Measurements from ENCODE around the gene UBE2J2.

The UBE2J2 gene

DNA sequence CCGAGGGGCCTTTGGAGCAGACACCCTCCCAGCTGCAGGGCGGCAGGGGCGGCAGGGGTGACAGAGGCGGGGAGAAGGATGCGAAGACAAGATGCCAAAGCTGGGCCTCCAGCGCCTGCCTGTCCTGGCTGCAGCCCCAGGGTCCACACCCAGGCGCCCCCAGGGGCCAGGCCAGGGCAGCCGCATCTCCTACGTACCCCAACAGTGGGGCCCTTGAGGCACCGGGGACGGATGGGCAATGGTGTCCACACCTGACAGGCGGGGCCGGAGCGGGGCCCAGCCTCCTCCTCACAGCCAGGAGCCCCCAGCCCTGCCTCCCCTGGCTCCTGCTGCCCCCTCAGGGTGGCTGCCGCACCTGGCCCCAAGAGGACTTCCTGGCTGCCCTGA, 34.4 kb downstream of the UBE2J2 start:
- DNase-seq (ENCODE audit: insufficient read length) (no peak), FAIRE-seq (no peak)
- no peak for TF ChIP-seq POLR2AphosphoS5 (IDR thresholded peaks at IDR 0.05; ENCODE audit: low read depth, low read length)
- no peak for TF ChIP-seq TAF1 (IDR thresholded peaks at IDR 0.05; ENCODE audit: borderline replicate concordance, low read depth, low read length)
- no peak for TF ChIP-seq POLR2A (IDR thresholded peaks at IDR 0.05; ENCODE audit: low read depth, low read length)

DNA sequence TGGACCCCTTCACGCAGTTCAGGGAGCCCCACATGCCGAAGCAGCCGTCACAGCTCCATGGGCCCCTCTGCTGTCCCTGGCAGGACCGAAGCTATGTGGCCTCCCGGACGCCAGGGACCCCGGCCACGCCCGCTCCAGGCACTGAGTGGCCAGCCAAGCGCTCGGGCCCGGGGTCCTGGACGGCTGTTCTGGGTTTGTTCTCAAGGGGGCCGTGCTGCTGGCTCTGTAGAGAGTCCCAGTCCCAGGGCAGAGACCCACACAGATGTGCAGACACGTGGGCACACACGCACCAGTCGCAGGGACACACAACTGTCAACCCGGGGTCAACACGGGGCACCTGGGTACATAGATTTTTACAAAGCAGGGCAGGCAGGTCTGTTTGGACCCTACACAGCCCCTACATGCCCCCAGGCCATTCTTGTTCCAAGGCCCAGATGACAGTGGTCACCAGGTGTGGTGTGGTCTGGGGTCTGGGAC, 34.9 kb downstream of the UBE2J2 start:
- no peak for TF ChIP-seq POLR2AphosphoS5 (IDR thresholded peaks at IDR 0.05; ENCODE audit: low read depth, low read length)
- FAIRE-seq (no peak), DNase-seq (ENCODE audit: insufficient read length) (no peak)

DNA sequence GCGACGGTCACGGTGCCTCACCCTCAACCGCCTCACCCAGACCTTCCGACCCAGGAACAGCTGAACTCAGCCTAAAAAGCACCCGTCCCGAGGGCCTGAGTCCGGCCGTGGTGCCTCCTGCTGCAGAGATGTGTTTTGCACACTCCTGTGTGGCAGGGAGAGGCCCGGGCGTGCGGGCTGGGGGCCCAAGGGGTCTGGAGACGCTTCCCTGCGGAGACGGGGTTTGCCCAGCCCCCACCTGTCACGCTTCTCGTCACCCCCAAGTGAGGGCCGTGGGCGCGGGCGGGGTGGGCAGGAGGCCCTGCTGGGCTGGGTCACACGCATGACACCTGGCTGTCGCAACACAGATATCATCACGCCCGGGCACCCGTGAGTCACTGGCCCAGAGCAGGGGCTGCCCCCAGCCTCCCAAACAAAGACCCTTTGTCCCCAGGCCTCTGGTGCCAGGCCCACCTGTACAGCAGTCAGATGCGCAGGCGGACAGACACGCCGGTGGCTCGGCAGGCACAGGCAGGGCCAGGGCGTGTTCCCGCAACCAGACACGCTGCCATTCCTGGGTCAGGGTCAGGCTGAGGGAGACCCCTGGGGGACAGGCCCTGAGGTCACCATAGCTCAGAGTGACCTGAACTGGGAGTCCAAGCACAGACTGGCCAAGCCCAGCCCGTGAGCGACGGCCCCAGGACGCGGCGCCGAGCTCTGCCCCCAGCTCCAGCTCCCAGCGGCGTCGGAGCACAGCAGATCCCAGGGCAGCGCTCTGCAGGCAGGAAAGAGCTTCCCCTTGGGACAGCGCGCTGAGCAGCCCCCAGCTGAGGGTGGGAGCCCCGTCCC, 35.6 kb downstream of the UBE2J2 start:
- FAIRE-seq (no peak), DNase-seq (ENCODE audit: insufficient read length) (no peak)
- TF ChIP-seq POLR2A (IDR thresholded peaks at IDR 0.05; ENCODE audit: low read depth, low read length) (no peak), POLR2AphosphoS5 (IDR thresholded peaks at IDR 0.05; ENCODE audit: low read depth, low read length) (no peak), TAF1 (IDR thresholded peaks at IDR 0.05; ENCODE audit: borderline replicate concordance, low read depth, low read length) (no peak)

DNA sequence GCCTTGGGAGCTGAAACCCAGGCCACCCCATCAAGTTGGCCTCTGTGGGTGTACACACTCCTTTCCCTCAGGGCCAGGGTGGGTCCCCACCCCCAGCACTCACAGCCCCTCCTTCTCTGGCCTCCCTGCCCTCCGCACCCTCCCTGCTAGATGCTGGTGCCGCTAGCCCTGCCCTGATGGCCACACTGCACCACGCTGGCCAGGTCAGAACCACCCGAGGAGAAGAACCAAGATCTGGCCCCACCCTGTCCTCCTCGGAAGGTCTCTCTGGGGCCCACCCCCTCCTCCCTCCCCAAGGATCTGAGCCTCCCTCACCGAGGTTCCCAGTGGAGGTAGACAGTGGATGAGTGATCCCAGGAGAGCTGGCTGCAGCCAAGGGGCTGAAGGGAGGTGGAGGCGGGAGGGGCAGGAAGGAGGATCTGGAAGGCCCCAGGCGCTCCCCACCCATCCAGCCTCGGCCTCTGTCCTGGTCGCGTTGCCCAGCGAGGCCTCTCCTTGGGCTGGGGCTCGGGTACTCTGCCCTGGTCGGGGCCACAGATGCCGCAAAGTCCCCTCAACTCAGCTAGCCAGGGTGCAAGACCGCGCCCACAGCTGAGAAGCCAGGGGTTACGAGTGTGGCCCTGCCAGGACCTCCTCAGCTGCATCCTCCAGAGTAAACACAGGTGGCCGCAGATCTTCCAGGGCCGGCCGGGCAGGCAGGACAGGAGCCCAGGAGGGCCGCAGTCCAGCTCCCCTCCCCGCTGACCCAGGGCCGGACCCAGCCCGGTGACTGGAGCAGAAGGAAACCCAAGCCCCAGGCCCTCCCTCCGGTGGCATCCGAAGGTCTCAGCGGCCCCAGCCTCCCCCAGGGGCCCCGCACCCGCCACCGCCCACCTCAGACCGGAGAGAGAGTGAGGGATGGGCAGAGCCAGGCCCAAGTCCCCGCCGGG, 36.4 kb downstream of the UBE2J2 start:
- no peak for FAIRE-seq
- DNase-seq (ENCODE audit: insufficient read length) = no peak
- TF ChIP-seq POLR2A (IDR thresholded peaks at IDR 0.05; ENCODE audit: low read depth, low read length) = no peak
- no peak for TF ChIP-seq POLR2AphosphoS5 (IDR thresholded peaks at IDR 0.05; ENCODE audit: low read depth, low read length)
- no peak for TF ChIP-seq TAF1 (IDR thresholded peaks at IDR 0.05; ENCODE audit: borderline replicate concordance, low read depth, low read length)

DNA sequence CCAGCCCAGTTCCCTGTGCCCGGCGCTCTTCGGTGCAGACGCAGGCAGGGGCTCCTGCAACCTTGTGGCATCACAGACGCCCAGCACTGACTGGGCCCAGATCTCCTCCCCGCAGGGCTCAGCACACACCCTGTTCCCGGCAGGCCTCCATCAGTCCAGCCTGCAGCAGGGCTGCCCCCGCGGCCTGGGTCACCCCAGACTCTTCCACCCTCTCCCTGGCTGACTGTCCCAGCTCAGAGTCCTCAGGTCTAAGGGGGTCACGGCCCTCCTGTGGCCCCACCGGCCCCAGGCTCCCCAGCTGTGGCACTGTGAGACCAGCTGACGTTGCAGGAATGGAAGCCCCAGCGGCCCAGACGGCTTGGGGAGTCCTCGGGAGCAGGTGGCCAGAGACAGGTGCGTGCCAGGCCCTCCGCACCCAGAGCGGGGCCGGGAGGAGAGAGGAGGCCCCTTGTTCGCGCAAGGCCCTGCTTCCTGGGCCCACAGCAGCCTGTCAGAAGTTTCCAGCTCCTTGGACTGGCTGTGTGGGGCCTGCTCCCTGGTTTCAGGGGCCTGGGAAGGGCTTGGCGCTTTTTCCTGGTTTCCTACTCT, 37.4 kb downstream of the UBE2J2 start:
- DNase-seq (ENCODE audit: insufficient read length) (no peak), FAIRE-seq (no peak)
- TF ChIP-seq TAF1 (IDR thresholded peaks at IDR 0.05; ENCODE audit: borderline replicate concordance, low read depth, low read length) (no peak), POLR2AphosphoS5 (IDR thresholded peaks at IDR 0.05; ENCODE audit: low read depth, low read length) (no peak), POLR2A (IDR thresholded peaks at IDR 0.05; ENCODE audit: low read depth, low read length) (no peak)

DNA sequence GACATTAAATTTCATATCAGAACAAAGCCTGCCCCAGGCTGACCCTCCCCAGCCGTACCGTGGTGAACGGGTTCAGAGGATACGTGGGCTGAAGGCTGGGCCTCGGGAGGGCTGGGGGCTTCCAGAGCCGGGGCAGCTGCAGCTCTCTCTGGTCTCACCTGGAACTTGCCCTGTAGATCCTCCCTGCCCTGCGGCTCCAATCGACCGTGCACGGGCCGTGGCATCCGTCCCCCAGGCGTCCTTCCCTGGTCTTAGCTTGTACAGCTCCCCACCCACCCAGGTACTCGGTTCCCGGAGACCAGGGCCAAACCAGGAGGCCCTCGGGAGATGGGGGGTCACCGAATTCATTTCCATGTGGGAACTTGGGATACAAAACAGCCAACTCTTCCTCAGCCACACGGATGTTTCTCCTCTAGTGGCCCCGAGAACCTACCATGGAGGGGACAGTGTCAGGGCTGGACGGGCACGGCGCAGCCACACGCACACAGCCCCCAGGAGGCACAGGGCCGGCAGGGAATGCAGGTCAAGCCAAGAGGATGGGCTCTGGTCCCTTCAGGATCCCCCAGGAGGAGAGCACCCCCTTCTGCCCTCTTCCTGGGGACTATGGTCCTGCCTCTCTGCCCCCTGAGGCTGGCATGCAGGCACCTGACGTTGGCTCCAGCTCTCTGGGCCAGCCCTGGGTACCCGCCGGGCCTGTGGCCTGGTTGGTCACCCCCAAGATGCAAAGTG, 38.5 kb downstream of the UBE2J2 start:
- no peak for TF ChIP-seq POLR2A (IDR thresholded peaks at IDR 0.05; ENCODE audit: low read depth, low read length)
- TF ChIP-seq POLR2AphosphoS5 (IDR thresholded peaks at IDR 0.05; ENCODE audit: low read depth, low read length) = no peak
- no peak for TF ChIP-seq TAF1 (IDR thresholded peaks at IDR 0.05; ENCODE audit: borderline replicate concordance, low read depth, low read length)
- FAIRE-seq (no peak), DNase-seq (ENCODE audit: insufficient read length) (no peak)

DNA sequence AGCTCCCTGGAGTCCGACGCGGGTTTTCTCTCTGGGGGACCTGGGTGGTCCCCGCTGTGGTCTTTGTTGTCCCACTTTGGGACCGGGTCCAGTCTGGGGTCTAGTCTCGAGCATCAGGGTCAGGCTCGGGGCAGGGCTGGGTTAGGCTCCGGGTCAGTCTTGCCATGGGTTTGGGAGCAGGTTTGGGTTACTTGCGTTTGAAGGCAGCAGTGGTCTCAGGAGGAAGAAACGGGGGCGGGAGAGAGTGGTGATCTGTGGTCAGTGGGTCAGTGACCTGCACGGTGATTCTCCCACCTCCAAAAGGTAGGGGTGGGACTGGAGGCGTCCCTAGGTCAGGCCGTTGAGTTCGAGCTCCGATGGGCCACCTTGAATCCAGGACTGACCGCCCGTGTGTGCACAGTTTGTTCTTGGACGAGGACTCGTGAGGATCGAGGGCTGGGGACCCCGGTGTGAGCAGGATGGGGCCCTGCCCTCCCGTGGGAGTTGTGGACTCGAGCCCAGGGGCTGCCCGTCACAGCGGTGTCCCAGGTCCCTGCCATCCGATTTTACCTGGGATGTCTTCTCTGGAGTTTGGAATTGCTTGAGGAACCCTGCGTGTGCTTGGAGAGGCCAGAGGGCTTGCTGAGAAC, 39.4 kb downstream of the UBE2J2 start:
- TF ChIP-seq POLR2A (IDR thresholded peaks at IDR 0.05; ENCODE audit: low read depth, low read length) = no peak
- no peak for TF ChIP-seq TAF1 (IDR thresholded peaks at IDR 0.05; ENCODE audit: borderline replicate concordance, low read depth, low read length)
- TF ChIP-seq POLR2AphosphoS5 (IDR thresholded peaks at IDR 0.05; ENCODE audit: low read depth, low read length) = no peak
- no peak for FAIRE-seq
- DNase-seq (ENCODE audit: insufficient read length) = no peak

DNA sequence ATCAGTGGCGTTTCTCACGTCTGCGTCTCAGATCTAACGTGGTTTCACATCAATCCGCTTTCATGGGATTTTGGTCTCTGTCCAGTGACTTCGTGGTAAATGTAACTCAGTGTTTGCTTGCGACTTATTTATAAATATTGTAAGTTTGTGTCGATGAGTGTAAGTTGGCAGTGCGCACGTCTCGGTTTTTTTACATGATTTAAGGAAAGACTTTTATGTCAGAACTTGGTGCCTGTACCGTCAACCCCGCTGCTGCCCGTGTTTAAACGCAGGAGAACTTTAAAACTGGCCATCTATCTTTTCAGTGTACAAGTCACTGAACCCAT, 40.1 kb downstream of the UBE2J2 start:
- DNase-seq (ENCODE audit: insufficient read length) (no peak), FAIRE-seq (no peak)
- TF ChIP-seq POLR2AphosphoS5 (IDR thresholded peaks at IDR 0.05; ENCODE audit: low read depth, low read length) (no peak), TAF1 (IDR thresholded peaks at IDR 0.05; ENCODE audit: borderline replicate concordance, low read depth, low read length) (no peak), POLR2A (IDR thresholded peaks at IDR 0.05; ENCODE audit: low read depth, low read length) (no peak)

DNA sequence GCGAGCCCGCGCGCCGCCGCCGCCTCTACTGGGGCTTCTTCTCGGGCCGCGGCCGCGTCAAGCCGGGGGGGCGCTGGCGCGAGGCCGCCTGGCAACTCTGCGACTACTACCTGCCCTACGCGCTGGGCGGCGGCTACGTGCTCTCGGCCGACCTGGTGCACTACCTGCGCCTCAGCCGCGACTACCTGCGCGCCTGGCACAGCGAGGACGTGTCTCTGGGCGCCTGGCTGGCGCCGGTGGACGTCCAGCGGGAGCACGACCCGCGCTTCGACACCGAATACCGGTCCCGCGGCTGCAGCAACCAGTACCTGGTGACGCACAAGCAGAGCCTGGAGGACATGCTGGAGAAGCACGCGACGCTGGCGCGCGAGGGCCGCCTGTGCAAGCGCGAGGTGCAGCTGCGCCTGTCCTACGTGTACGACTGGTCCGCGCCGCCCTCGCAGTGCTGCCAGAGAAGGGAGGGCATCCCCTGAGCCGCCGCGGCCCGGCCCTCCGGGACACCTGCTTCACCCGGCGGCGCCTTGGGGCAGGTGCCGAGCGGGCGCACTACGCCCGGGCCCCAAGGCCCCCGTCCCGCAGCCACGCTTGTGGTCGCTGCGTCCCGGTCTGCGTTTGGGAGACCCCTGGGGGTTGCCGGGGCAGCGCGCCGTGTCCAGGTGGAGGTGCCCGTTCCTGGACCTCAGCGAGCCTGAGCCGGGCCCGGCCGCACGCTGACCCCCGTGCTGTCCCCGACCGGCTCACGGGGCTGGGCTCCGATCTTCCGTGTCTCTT, 40.7 kb downstream of the UBE2J2 start:
- FAIRE-seq = no peak
- TF ChIP-seq TAF1 (IDR thresholded peaks at IDR 0.05; ENCODE audit: borderline replicate concordance, low read depth, low read length) (no peak), POLR2A (IDR thresholded peaks at IDR 0.05; ENCODE audit: low read depth, low read length) (no peak), POLR2AphosphoS5 (IDR thresholded peaks at IDR 0.05; ENCODE audit: low read depth, low read length) (no peak)
- DNase-seq (ENCODE audit: insufficient read length) = no peak

DNA sequence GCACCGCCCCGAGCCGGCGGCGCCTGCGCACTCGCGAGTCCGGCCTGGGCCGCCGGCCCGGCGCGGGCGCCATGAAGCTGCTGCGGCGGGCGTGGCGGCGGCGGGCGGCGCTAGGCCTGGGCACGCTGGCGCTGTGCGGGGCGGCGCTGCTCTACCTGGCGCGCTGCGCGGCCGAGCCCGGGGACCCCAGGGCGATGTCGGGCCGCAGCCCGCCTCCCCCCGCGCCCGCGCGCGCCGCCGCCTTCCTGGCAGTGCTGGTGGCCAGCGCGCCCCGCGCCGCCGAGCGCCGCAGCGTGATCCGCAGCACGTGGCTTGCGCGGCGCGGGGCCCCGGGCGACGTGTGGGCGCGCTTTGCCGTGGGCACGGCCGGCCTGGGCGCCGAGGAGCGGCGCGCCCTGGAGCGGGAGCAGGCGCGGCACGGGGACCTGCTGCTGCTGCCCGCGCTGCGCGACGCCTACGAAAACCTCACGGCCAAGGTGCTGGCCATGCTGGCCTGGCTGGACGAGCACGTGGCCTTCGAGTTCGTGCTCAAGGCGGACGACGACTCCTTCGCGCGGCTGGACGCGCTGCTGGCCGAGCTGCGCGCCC, 41.4 kb downstream of the UBE2J2 start, which contains the start of gene B3GALT6:
Gene B3GALT6 (plus strand): TSS at position 30 of the 588 bp plus-strand sequence. CDS start 42 bp downstream, at position 72.
- FAIRE-seq (no peak), DNase-seq (ENCODE audit: insufficient read length) (no peak)
- TF ChIP-seq POLR2A (IDR thresholded peaks at IDR 0.05; ENCODE audit: low read depth, low read length) = peak; percentile 57; the same call in 1 of the 2 replicates
- no peak for TF ChIP-seq POLR2AphosphoS5 (IDR thresholded peaks at IDR 0.05; ENCODE audit: low read depth, low read length)
- TF ChIP-seq TAF1 (IDR thresholded peaks at IDR 0.05; ENCODE audit: borderline replicate concordance, low read depth, low read length) = no peak
